MM.1S (cell line): ENCODE results near the gene CHST2.

ENCODE experiments used
- DNase-seq: peaks from one replicate; pipeline ENCODE4 v3.0.0-alpha.2; 2015
- H2AFZ ChIP-seq: fragments of 300-600 bp; sonication (generic); 2 replicates; pipeline ENCODE4 v1.6.0; 2016; ENCODE audit warnings: antibody characterized with exemption, low read length
- H3F3A ChIP-seq: fragments of 300-600 bp; sonication (generic); 2 replicates; pipeline ENCODE4 v1.6.1; 2016; ENCODE audit warnings: mild to moderate bottlenecking, antibody characterized with exemption, low read length, moderate library complexity, mixed read lengths; ENCODE audit not compliant: insufficient read depth
- H3K27ac ChIP-seq: fragments of 300-600 bp; sonication (generic); 2 replicates; pipeline ENCODE4 v1.5.1; 2016; ENCODE audit warnings: mild to moderate bottlenecking, low read length
- H3K27me3 ChIP-seq: fragments of 300-600 bp; sonication (generic); replicated peaks from 2 replicates; pipeline ENCODE4 v1.6.0; 2016; ENCODE audit warnings: low read length; ENCODE audit not compliant: insufficient read depth
- H3K36me3 ChIP-seq: fragments of 300-600 bp; sonication (generic); replicated peaks from 2 replicates; pipeline ENCODE4 v1.6.1; 2016; ENCODE audit warnings: mild to moderate bottlenecking, low read length, mixed read lengths; ENCODE audit not compliant: insufficient read depth
- H3K4me1 ChIP-seq: fragments of 300-600 bp; sonication (generic); 2 replicates; pipeline ENCODE4 v1.6.1; 2016; ENCODE audit warnings: low read length, mixed read lengths
- H3K4me2 ChIP-seq: fragments of 300-600 bp; sonication (generic); 2 replicates; pipeline ENCODE4 v1.6.0; 2016; ENCODE audit warnings: low read depth, low read length
- H3K4me3 ChIP-seq: fragments of 300-600 bp; sonication (generic); 2 replicates; pipeline ENCODE4 v1.5.1; 2016; ENCODE audit warnings: low read length, mixed read lengths
- H3K79me2 ChIP-seq: fragments of 300-600 bp; sonication (generic); 2 replicates; pipeline ENCODE4 v1.6.1; 2016; ENCODE audit warnings: mixed run types, low read length, mixed read lengths
- H3K9ac ChIP-seq: fragments of 300-600 bp; sonication (generic); 2 replicates; pipeline ENCODE4 v1.6.1; 2016; ENCODE audit warnings: low read length, mixed read lengths
- H3K9me2 ChIP-seq: fragments of 300-600 bp; sonication (generic); replicated peaks from 2 replicates; pipeline ENCODE4 v1.6.1; 2016; ENCODE audit warnings: mild to moderate bottlenecking, low read length, mixed read lengths; ENCODE audit not compliant: insufficient read depth
- H3K9me3 ChIP-seq: fragments of 300-600 bp; sonication (generic); replicated peaks from 2 replicates; pipeline ENCODE4 v1.6.1; 2016; ENCODE audit warnings: mild to moderate bottlenecking, low read length, mixed read lengths; ENCODE audit not compliant: insufficient read depth
- H4K20me1 ChIP-seq: fragments of 300-600 bp; sonication (generic); 2 replicates; pipeline ENCODE4 v1.6.1; 2016; ENCODE audit warnings: mild to moderate bottlenecking, low read length, moderate library complexity, mixed read lengths; ENCODE audit not compliant: insufficient read depth
- EZH2 ChIP-seq: fragments of 300-600 bp; sonication (generic); optimal IDR thresholded peaks from 2 replicates; pipeline ENCODE3; 2017; ENCODE audit warnings: low read depth, mild to moderate bottlenecking, antibody characterized with exemption, low read length, mixed read lengths
- EZH2phosphoT487 ChIP-seq: fragments of 300-600 bp; sonication (generic); IDR thresholded peaks from 2 replicates; pipeline ENCODE4 v1.6.1; 2018; ENCODE audit warnings: antibody characterized with exemption, low read length
- TF ChIP-seq, protein P1 (sequence below): fragments of 300-600 bp; sonication (generic); IDR thresholded peaks from 2 replicates; pipeline ENCODE4 v1.5.1; 2016; ENCODE audit warnings: antibody characterized with exemption, low read length, mixed read lengths

Gene CHST2

DNA sequence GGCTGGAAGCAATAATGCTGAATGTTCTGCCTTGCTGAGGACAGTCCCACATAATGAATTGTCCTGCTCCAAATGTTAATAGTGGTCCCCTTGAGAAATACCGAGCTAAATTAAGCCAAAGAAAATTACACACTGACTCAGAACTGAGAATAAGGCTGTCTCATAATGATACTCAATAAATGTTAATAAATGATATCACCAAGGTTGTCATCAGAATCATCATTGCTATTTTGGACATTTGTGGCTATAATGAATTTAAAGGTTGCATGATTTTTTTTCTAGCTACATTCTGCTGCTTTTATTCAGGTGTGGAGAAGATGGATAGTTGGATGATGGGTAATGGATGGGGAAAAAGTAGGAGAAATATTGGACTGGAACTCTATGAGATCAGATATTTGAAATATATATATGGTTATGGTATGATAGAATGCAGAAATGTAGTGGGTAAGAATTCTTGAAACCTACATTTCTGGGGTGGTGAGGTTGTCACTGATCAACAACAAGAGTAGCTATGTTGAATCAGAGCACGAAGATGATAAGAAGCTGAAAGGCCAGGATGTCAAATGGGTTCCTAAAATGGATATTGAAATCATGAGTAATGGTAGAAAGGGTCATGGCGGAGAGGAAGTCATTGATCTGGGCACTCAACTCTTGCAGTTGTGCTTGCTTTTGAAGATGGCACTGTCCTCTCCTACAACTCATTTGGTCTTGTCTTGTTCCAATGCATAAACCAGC lies 12.8 kb downstream of the CHST2 start:
- H3K9me2 ChIP-seq = no peaks in the 10 kb centered on the region
- no peaks in the 10 kb centered on the region for H3F3A ChIP-seq
- DNase-seq = no peak
- no peaks in the 10 kb centered on the region for H4K20me1 ChIP-seq
- no peaks in the 10 kb centered on the region for H3K4me1 ChIP-seq
- H3K79me2 ChIP-seq = no peaks in the 10 kb centered on the region
- no peak for TF ChIP-seq EZH2
- H3K9ac ChIP-seq = no peak overlapping the region
- H3K9me3 ChIP-seq = no peaks in the 10 kb centered on the region
- H2AFZ ChIP-seq = no peak overlapping the region
- no peak overlapping the region for H3K4me3 ChIP-seq
- no peak overlapping the region for H3K4me2 ChIP-seq
- H3K27ac ChIP-seq = no peak overlapping the region
- H3K27me3 ChIP-seq = no peaks in the 10 kb centered on the region
- H3K36me3 ChIP-seq = no peaks in the 10 kb centered on the region

DNA sequence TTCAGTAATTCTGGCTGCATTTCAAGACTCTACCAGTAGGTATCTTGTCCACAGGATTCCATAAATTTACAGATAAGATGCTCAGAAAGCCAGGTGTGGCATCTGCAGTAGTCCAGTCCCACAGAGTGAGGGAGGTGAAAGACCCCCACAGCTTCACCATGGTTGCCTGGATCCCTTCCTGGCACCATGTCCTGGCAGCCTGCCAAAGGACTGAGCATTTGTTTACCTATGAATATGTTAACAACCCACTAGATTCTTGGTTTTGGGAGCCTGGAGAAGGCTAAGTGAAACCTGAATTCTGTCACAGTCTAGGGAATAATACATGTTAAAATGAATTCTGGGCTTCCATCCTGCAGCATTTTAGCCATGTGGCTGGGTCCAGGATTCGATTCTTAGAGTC lies 14.9 kb downstream of the CHST2 start:
- DNase-seq = no peak
- Histone ChIP-seq H3K27ac (no peak overlapping the region), H3K9ac (no peak overlapping the region), H3K4me2 (no peak overlapping the region), H3K9me3 (no peaks in the 10 kb centered on the region), H3K4me3 (no peak overlapping the region), H4K20me1 (no peaks in the 10 kb centered on the region), H3K79me2 (no peaks in the 10 kb centered on the region), H3K36me3 (no peaks in the 10 kb centered on the region), H3K9me2 (no peaks in the 10 kb centered on the region), H3F3A (no peaks in the 10 kb centered on the region), H3K27me3 (no peaks in the 10 kb centered on the region), H3K4me1 (no peaks in the 10 kb centered on the region), H2AFZ (no peak overlapping the region)
- TF ChIP-seq EZH2phosphoT487 = no peak
- TF ChIP-seq, protein P1, sequence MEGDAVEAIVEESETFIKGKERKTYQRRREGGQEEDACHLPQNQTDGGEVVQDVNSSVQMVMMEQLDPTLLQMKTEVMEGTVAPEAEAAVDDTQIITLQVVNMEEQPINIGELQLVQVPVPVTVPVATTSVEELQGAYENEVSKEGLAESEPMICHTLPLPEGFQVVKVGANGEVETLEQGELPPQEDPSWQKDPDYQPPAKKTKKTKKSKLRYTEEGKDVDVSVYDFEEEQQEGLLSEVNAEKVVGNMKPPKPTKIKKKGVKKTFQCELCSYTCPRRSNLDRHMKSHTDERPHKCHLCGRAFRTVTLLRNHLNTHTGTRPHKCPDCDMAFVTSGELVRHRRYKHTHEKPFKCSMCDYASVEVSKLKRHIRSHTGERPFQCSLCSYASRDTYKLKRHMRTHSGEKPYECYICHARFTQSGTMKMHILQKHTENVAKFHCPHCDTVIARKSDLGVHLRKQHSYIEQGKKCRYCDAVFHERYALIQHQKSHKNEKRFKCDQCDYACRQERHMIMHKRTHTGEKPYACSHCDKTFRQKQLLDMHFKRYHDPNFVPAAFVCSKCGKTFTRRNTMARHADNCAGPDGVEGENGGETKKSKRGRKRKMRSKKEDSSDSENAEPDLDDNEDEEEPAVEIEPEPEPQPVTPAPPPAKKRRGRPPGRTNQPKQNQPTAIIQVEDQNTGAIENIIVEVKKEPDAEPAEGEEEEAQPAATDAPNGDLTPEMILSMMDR = no peak
- no peak for TF ChIP-seq EZH2

DNA sequence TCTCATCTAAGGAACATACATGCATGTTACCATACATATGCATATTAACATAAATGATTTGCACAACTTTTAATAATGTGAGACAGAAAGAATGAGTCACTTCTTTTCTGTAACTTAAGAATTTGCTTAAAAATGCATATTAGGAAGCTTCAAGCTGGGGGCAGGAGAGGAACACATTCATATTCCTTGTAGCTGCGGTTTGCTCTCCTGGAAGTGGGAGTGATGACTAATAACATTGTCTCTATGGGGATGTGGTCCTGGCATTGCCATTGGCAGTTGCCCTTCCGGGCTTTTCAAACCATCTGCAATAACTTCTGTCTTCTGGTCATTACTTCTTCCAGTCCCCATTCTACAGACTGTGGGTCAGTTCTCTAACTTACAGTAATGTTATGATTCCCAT lies 15.6 kb downstream of the CHST2 start:
- no peaks in the 10 kb centered on the region for H3F3A ChIP-seq
- no peaks in the 10 kb centered on the region for H3K4me1 ChIP-seq
- H3K9me3 ChIP-seq = no peaks in the 10 kb centered on the region
- no peaks in the 10 kb centered on the region for H3K27me3 ChIP-seq
- H3K36me3 ChIP-seq = no peaks in the 10 kb centered on the region
- no peaks in the 10 kb centered on the region for H3K9me2 ChIP-seq
- H3K4me3 ChIP-seq = no peak overlapping the region
- TF ChIP-seq EZH2phosphoT487 (no peak), EZH2 (no peak)
- TF ChIP-seq, protein P1 = no peak
- no peaks in the 10 kb centered on the region for H4K20me1 ChIP-seq
- H3K79me2 ChIP-seq = no peaks in the 10 kb centered on the region
- no peak overlapping the region for H3K9ac ChIP-seq
- no peak for DNase-seq
- no peak overlapping the region for H3K27ac ChIP-seq
- no peak overlapping the region for H2AFZ ChIP-seq
- no peak overlapping the region for H3K4me2 ChIP-seq

DNA sequence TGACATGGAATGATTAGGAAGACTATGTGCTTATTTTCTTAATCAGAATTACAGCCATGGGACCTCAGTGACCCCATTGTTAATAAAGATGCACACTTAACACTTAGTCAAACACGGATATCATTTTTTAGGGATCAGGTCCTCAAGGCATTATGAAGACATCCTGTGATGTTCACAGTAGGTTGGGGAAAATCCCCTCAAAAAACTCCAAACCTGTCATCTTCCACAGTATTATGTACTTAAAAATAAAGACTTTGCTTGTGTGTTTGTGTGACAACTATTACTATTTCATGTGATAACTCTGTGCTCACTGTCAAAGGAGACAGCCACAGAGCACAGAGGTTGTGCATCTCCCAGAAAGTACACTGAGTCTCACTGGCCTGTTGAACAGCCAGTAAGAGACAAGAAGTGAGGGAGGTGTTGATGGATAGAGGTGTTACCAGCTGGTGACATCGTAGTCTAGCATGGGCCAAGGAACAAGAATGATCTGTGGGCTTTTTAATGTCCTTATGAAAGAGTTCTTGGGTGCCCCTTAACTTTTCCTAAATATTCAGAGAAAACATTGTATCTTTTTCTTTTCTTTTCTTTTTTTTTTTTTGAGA lies 18.0 kb downstream of the CHST2 start:
- H3K27ac ChIP-seq = no peak overlapping the region
- no peak overlapping the region for H3K4me3 ChIP-seq
- no peaks in the 10 kb centered on the region for H3F3A ChIP-seq
- no peaks in the 10 kb centered on the region for H4K20me1 ChIP-seq
- no peaks in the 10 kb centered on the region for H3K9me2 ChIP-seq
- no peak overlapping the region for H3K9ac ChIP-seq
- H3K27me3 ChIP-seq = no peaks in the 10 kb centered on the region
- no peak overlapping the region for H3K4me2 ChIP-seq
- H3K4me1 ChIP-seq = no peaks in the 10 kb centered on the region
- no peak overlapping the region for H2AFZ ChIP-seq
- TF ChIP-seq EZH2 (no peak), EZH2phosphoT487 (no peak)
- TF ChIP-seq, protein P1 = no peak
- no peaks in the 10 kb centered on the region for H3K9me3 ChIP-seq
- H3K36me3 ChIP-seq = no peaks in the 10 kb centered on the region
- no peaks in the 10 kb centered on the region for H3K79me2 ChIP-seq
- DNase-seq = no peak
